ENCODE data around the gene F2RL1. TPM values are rescaled to one million over a fixed set of nuclear protein-coding genes. Genes with fewer than 3 reads are reported as not detected.
"Not testable (repeated sequence)": the region's sequence is repeated elsewhere in the genome, so short reads cannot be mapped to it uniquely, and the experiment has no call there.

F2RL1 gene
- total RNA-seq, 1 experiment from 2014 or later = 0.32 TPM

GRCh38 chr5:76852772-76853171 is 33.9 kb downstream of the F2RL1 start:
- POLR2A ChIA-PET (ENCODE audit: low non-redundant PET) = no interaction called here
- DNase-seq (ENCODE audit: low spot score) = no peak
- CTCF ChIA-PET = no interaction called here

DNA sequence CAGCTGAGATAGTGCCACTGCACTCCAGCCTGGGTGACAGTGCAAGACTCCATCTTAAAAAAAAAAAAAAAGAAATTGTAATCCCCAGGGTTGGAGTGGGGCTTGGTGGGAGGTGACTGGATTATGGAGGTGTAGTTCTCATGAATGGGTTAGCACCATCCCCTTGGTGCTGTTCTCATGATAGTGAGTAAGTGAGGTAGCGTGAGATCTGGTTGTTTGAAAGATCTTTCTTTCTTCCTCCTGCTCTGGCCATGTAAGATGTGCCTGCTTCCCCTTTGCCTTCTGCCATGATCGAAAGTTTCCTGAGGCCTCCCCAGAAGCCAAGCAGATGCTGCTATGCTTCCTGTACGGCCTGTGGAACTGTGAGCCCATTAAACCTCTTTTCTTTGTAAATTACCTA is 34.9 kb downstream of the F2RL1 start:
- POLR2A ChIA-PET (ENCODE audit: low non-redundant PET); H3K4me1 ChIP-seq (ENCODE audit: insufficient read depth, low read length, poor library complexity, severe bottlenecking); H3K36me3 ChIP-seq (ENCODE audit: insufficient read depth, low read length, poor library complexity, severe bottlenecking); CTCF ChIA-PET; BruUV-seq (replicated peaks); H3K9me3 ChIP-seq (ENCODE audit: low read depth, low read length, poor library complexity, severe bottlenecking); intact Hi-C loops (cut with micrococcal nuclease; ENCODE audit: unreplicated experiment); H3K27ac ChIP-seq (ENCODE audit: low read depth, low read length, poor library complexity, severe bottlenecking); DNase-seq (ENCODE audit: low spot score); H3K27me3 ChIP-seq (replicated peaks; ENCODE audit: insufficient read depth, low read depth, low read length, poor library complexity); H3K4me3 ChIP-seq (ENCODE audit: low read depth, low read length, poor library complexity, severe bottlenecking): not testable (repeated sequence)

More at GRCh38 chr5:76852772-76853171, 33.9 kb downstream of the F2RL1 start:
- intact Hi-C loops (cut with micrococcal nuclease; ENCODE audit: unreplicated experiment) = no loop called here
- no peaks in the 10 kb centered on the region for H3K9me3 ChIP-seq (ENCODE audit: low read depth, low read length, poor library complexity, severe bottlenecking)
- no peak overlapping the region for H3K4me3 ChIP-seq (ENCODE audit: low read depth, low read length, poor library complexity, severe bottlenecking)
- BruUV-seq (replicated peaks) = no TSS peak
- no peak for TF ChIP-seq EZH2 (IDR thresholded peaks at IDR 0.05; ENCODE audit: borderline replicate concordance, low read depth, low read length, poor library complexity, severe bottlenecking)
- TF ChIP-seq CTCF (conservative IDR thresholded peaks at IDR 0.05; ENCODE audit: low read depth, low read length) = no peak
- no peaks in the 10 kb centered on the region for H3K36me3 ChIP-seq (ENCODE audit: insufficient read depth, low read length, poor library complexity, severe bottlenecking)
- no peaks in the 10 kb centered on the region for H3K27me3 ChIP-seq (replicated peaks; ENCODE audit: insufficient read depth, low read depth, low read length, poor library complexity)
- no peak overlapping the region for H3K27ac ChIP-seq (ENCODE audit: low read depth, low read length, poor library complexity, severe bottlenecking)
- no peaks in the 10 kb centered on the region for H3K4me1 ChIP-seq (ENCODE audit: insufficient read depth, low read length, poor library complexity, severe bottlenecking)

- H3K27me3 ChIP-seq (replicated peaks; ENCODE audit: insufficient read depth, low read depth, low read length, poor library complexity) = no peaks in the 10 kb centered on the region
- TF ChIP-seq EZH2 (IDR thresholded peaks at IDR 0.05; ENCODE audit: borderline replicate concordance, low read depth, low read length, poor library complexity, severe bottlenecking) = no peak
- no peak for TF ChIP-seq CTCF (conservative IDR thresholded peaks at IDR 0.05; ENCODE audit: low read depth, low read length)
- no TSS peak for BruUV-seq (replicated peaks)
- no peak overlapping the region for H3K27ac ChIP-seq (ENCODE audit: low read depth, low read length, poor library complexity, severe bottlenecking)
- ChIA-PET POLR2A (ENCODE audit: low non-redundant PET) (no interaction called here), CTCF (no interaction called here)
- no peak overlapping the region for H3K4me3 ChIP-seq (ENCODE audit: low read depth, low read length, poor library complexity, severe bottlenecking)
- intact Hi-C loops (cut with micrococcal nuclease; ENCODE audit: unreplicated experiment) = no loop called here
- DNase-seq (ENCODE audit: low spot score) = no peak
- no peaks in the 10 kb centered on the region for H3K4me1 ChIP-seq (ENCODE audit: insufficient read depth, low read length, poor library complexity, severe bottlenecking)
- no peaks in the 10 kb centered on the region for H3K36me3 ChIP-seq (ENCODE audit: insufficient read depth, low read length, poor library complexity, severe bottlenecking)
- no peaks in the 10 kb centered on the region for H3K9me3 ChIP-seq (ENCODE audit: low read depth, low read length, poor library complexity, severe bottlenecking)
These were observed 35.8 kb downstream of the F2RL1 start for GRCh38 chr5:76854644-76855043.

DNA sequence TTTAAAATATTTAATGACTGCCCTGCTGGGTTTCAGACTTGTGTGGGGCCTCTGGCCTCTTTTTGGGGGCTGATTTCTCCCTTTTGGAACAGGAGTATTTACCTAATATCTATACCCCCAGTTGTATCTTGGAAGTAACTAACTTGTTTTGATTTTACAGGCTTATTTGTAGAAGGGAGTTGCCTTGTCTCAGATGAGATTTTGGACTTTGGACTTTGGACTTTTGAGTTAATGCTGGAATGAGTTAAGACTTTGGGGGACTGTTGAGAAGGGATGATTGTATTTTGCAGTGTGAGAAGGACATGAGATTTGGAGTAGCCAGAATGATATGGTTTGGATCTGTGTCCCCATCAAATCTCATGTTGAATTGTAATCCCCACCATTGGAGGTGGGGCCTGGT is 36.7 kb downstream of the F2RL1 start:
- H3K36me3 ChIP-seq (ENCODE audit: insufficient read depth, low read length, poor library complexity, severe bottlenecking); DNase-seq (ENCODE audit: low spot score); CTCF ChIA-PET; H3K4me1 ChIP-seq (ENCODE audit: insufficient read depth, low read length, poor library complexity, severe bottlenecking); H3K27ac ChIP-seq (ENCODE audit: low read depth, low read length, poor library complexity, severe bottlenecking); intact Hi-C loops (cut with micrococcal nuclease; ENCODE audit: unreplicated experiment); POLR2A ChIA-PET (ENCODE audit: low non-redundant PET); H3K4me3 ChIP-seq (ENCODE audit: low read depth, low read length, poor library complexity, severe bottlenecking); BruUV-seq (replicated peaks); H3K9me3 ChIP-seq (ENCODE audit: low read depth, low read length, poor library complexity, severe bottlenecking); H3K27me3 ChIP-seq (replicated peaks; ENCODE audit: insufficient read depth, low read depth, low read length, poor library complexity): not testable (repeated sequence)

All from A673 (cell line).